Measurements from ENCODE around the gene NSF.

NSF gene

GRCh38 chr17:46727572-46728348 is 137.3 kb downstream of the NSF start:
- no peak for TF ChIP-seq ZBTB7A (IDR thresholded peaks at IDR 0.05; ENCODE audit: low read depth)
- TF ChIP-seq TEAD4 (IDR thresholded peaks at IDR 0.05): peak; percentile 34; the same call in 1 of the 2 replicates
- no peak for TF ChIP-seq NFIC (IDR thresholded peaks at IDR 0.05)

- TF ChIP-seq CEBPB (IDR thresholded peaks at IDR 0.05) (no peak), TAF1 (IDR thresholded peaks at IDR 0.05; ENCODE audit: low read depth) (no peak), CREB1 (IDR thresholded peaks at IDR 0.05; ENCODE audit: low read depth) (no peak), RAD21 (IDR thresholded peaks at IDR 0.05; ENCODE audit: low read depth) (no peak), USF1 (IDR thresholded peaks at IDR 0.05) (no peak), REST (IDR thresholded peaks at IDR 0.05; ENCODE audit: low read depth) (no peak), FOXM1 (IDR thresholded peaks at IDR 0.05; ENCODE audit: borderline replicate concordance, low read depth) (no peak), NFIC (IDR thresholded peaks at IDR 0.05) (no peak), MAX (IDR thresholded peaks at IDR 0.05) (no peak), YY1 (IDR thresholded peaks at IDR 0.05; ENCODE audit: low read depth) (no peak), TCF12 (IDR thresholded peaks at IDR 0.05; ENCODE audit: low read depth) (no peak), ZBTB7A (IDR thresholded peaks at IDR 0.05; ENCODE audit: low read depth) (no peak), EGR1 (IDR thresholded peaks at IDR 0.05) (no peak), TEAD4 (IDR thresholded peaks at IDR 0.05) (no peak), EP300 (IDR thresholded peaks at IDR 0.05; ENCODE audit: borderline replicate concordance) (no peak)
Observed at GRCh38 chr17:46730026-46730425, 139.6 kb downstream of the NSF start.

- no peak for TF ChIP-seq EP300 (IDR thresholded peaks at IDR 0.05; ENCODE audit: borderline replicate concordance)
- no peak for TF ChIP-seq ZBTB7A (IDR thresholded peaks at IDR 0.05; ENCODE audit: low read depth)
- TF ChIP-seq MAX (IDR thresholded peaks at IDR 0.05): no peak
- TF ChIP-seq CEBPB (IDR thresholded peaks at IDR 0.05): no peak
- TF ChIP-seq TCF12 (IDR thresholded peaks at IDR 0.05; ENCODE audit: low read depth): no peak
- TF ChIP-seq TEAD4 (IDR thresholded peaks at IDR 0.05): no peak
- no peak for TF ChIP-seq NFIC (IDR thresholded peaks at IDR 0.05)
Observed at GRCh38 chr17:46730679-46731078, 140.2 kb downstream of the NSF start.

GRCh38 chr17:46732160-46732559 is 141.7 kb downstream of the NSF start:
- no peak for TF ChIP-seq USF1 (IDR thresholded peaks at IDR 0.05)
- no peak for TF ChIP-seq NFIC (IDR thresholded peaks at IDR 0.05)
- no peak for TF ChIP-seq ZBTB7A (IDR thresholded peaks at IDR 0.05; ENCODE audit: low read depth)
- TF ChIP-seq TCF12 (IDR thresholded peaks at IDR 0.05; ENCODE audit: low read depth): no peak
- no peak for TF ChIP-seq CEBPB (IDR thresholded peaks at IDR 0.05)
- TF ChIP-seq CREB1 (IDR thresholded peaks at IDR 0.05; ENCODE audit: low read depth): no peak
- TF ChIP-seq FOXM1 (IDR thresholded peaks at IDR 0.05; ENCODE audit: borderline replicate concordance, low read depth): no peak
- TF ChIP-seq RAD21 (IDR thresholded peaks at IDR 0.05; ENCODE audit: low read depth): no peak
- no peak for TF ChIP-seq EGR1 (IDR thresholded peaks at IDR 0.05)
- TF ChIP-seq TAF1 (IDR thresholded peaks at IDR 0.05; ENCODE audit: low read depth): no peak
- no peak for TF ChIP-seq EP300 (IDR thresholded peaks at IDR 0.05; ENCODE audit: borderline replicate concordance)
- TF ChIP-seq YY1 (IDR thresholded peaks at IDR 0.05; ENCODE audit: low read depth): no peak
- no peak for TF ChIP-seq MAX (IDR thresholded peaks at IDR 0.05)

GRCh38 chr17:46732754-46733398 is 142.4 kb downstream of the NSF start:
- TF ChIP-seq CREB1 (IDR thresholded peaks at IDR 0.05; ENCODE audit: low read depth): no peak
- no peak for TF ChIP-seq MAX (IDR thresholded peaks at IDR 0.05)
- TF ChIP-seq RAD21 (IDR thresholded peaks at IDR 0.05; ENCODE audit: low read depth): no peak
- no peak for TF ChIP-seq USF1 (IDR thresholded peaks at IDR 0.05)
- TF ChIP-seq TEAD4 (IDR thresholded peaks at IDR 0.05): no peak
- TF ChIP-seq EP300 (IDR thresholded peaks at IDR 0.05; ENCODE audit: borderline replicate concordance): no peak
- no peak for TF ChIP-seq FOXM1 (IDR thresholded peaks at IDR 0.05; ENCODE audit: borderline replicate concordance, low read depth)
- TF ChIP-seq CEBPB (IDR thresholded peaks at IDR 0.05): no peak
- TF ChIP-seq TCF12 (IDR thresholded peaks at IDR 0.05; ENCODE audit: low read depth): no peak

- TF ChIP-seq NFIC (IDR thresholded peaks at IDR 0.05) (no peak), CREB1 (IDR thresholded peaks at IDR 0.05; ENCODE audit: low read depth) (no peak), MAX (IDR thresholded peaks at IDR 0.05) (no peak), REST (IDR thresholded peaks at IDR 0.05; ENCODE audit: low read depth) (no peak), RAD21 (IDR thresholded peaks at IDR 0.05; ENCODE audit: low read depth) (no peak), YY1 (IDR thresholded peaks at IDR 0.05; ENCODE audit: low read depth) (no peak), TEAD4 (IDR thresholded peaks at IDR 0.05) (no peak), EP300 (IDR thresholded peaks at IDR 0.05; ENCODE audit: borderline replicate concordance) (no peak), CEBPB (IDR thresholded peaks at IDR 0.05) (no peak), FOXM1 (IDR thresholded peaks at IDR 0.05; ENCODE audit: borderline replicate concordance, low read depth) (no peak), TAF1 (IDR thresholded peaks at IDR 0.05; ENCODE audit: low read depth) (no peak)
Observed at GRCh38 chr17:46733837-46734475, 143.5 kb downstream of the NSF start.
